Suprapubic skin (tissue), 4 donors: ENCODE results near the gene IFNB1.

ENCODE experiments used
- EP300 ChIP-seq: sonication (generic); formaldehyde crosslinking; IDR thresholded peaks from one replicate; pipeline ENCODE4 v1.6.1; 2017; ENCODE audit warnings: antibody characterized with exemption
- POLR2A ChIP-seq, 2 donors: fragments of 450-650 bp; IDR thresholded peaks; one replicate each; pipeline ENCODE4 v1.6.1; 2017; ENCODE audit warnings: antibody characterized with exemption in 2 of 2, mild to moderate bottlenecking in 2 of 2, moderate library complexity in 2 of 2
- POLR2AphosphoS5 ChIP-seq, 3 donors: sonication (generic); formaldehyde crosslinking; IDR thresholded peaks; one replicate each; pipeline ENCODE4 v1.6.1; 2017; ENCODE audit warnings: antibody characterized with exemption in 3 of 3
- TF ChIP-seq, protein P1 (sequence below), 2 donors: fragments of 200-600 bp in 1 of 2; fragments of 450-650 bp in 1 of 2; sonication (generic) in 1 of 2; IDR thresholded peaks; one replicate each; pipeline ENCODE4 v1.5.1; 2016 to 2019; ENCODE audit warnings: antibody characterized with exemption in 2 of 2, mild to moderate bottlenecking in 1 of 2, moderate library complexity in 1 of 2

DNA sequence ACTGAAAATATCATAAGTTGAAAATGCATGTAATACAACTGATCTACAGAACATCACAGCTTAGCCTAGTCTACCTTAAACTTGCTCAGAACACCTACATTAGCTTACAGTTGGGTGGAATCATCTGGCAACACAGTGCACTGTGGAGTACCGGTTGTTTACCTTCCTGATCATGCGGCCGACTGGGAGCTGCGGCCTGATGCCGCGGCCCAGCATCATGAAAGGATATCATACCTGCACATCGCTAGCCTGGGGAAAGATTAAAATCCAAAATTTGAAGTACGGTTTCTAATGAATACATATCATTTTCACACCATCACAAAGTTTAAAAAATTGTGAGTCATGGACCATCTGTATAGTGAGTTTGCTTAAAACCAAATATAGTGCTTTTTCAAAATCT, 48.1 kb downstream of the IFNB1 start:
- TF ChIP-seq, protein P1, sequence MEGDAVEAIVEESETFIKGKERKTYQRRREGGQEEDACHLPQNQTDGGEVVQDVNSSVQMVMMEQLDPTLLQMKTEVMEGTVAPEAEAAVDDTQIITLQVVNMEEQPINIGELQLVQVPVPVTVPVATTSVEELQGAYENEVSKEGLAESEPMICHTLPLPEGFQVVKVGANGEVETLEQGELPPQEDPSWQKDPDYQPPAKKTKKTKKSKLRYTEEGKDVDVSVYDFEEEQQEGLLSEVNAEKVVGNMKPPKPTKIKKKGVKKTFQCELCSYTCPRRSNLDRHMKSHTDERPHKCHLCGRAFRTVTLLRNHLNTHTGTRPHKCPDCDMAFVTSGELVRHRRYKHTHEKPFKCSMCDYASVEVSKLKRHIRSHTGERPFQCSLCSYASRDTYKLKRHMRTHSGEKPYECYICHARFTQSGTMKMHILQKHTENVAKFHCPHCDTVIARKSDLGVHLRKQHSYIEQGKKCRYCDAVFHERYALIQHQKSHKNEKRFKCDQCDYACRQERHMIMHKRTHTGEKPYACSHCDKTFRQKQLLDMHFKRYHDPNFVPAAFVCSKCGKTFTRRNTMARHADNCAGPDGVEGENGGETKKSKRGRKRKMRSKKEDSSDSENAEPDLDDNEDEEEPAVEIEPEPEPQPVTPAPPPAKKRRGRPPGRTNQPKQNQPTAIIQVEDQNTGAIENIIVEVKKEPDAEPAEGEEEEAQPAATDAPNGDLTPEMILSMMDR (IDR thresholded peaks at IDR 0.05) = no peak
- TF ChIP-seq POLR2A (IDR thresholded peaks at IDR 0.05) (no peak), POLR2AphosphoS5 (IDR thresholded peaks at IDR 0.05) (no peak), EP300 (no peak)
